NCI-H2081 treated with DMSO at 0.1 percent for 48 hours (cell line): ENCODE measurements around the gene SMOC1.

Experiments
- DNase-seq: peaks from one replicate; lab custom pipeline; 2025; lab: John Stamatoyannopoulos, UW

SMOC1 gene

GRCh38 chr14:69879175-69880043 is at the start of gene SMOC1:
Gene SMOC1 (plus strand): TSS chr14:69879416. CDS start chr14:69879679, 263 bp downstream.
- peak; percentile 79 for DNase-seq

GRCh38 chr14:69838881-69839416 is 40.3 kb upstream of the SMOC1 start:
- DNase-seq, result no peak

GRCh38 chr14:69839661-69840060 is 39.6 kb upstream of the SMOC1 start:
- no peak for DNase-seq

GRCh38 chr14:69841656-69842055 is 37.6 kb upstream of the SMOC1 start:
- peak; percentile 91 for DNase-seq

GRCh38 chr14:69842686-69843420 is 36.4 kb upstream of the SMOC1 start:
- peak; percentile 96 for DNase-seq

GRCh38 chr14:69844171-69844570 is 35.0 kb upstream of the SMOC1 start:
- no peak for DNase-seq

- no peak for DNase-seq
Observed at GRCh38 chr14:69845050-69845581, 34.1 kb upstream of the SMOC1 start.

- no peak for DNase-seq
Observed at GRCh38 chr14:69845787-69846186, 33.4 kb upstream of the SMOC1 start.

- no peak for DNase-seq
Observed at GRCh38 chr14:69848156-69848555, 31.1 kb upstream of the SMOC1 start.

GRCh38 chr14:69848903-69849391 is 30.3 kb upstream of the SMOC1 start:
- DNase-seq, result no peak

- DNase-seq, result no peak
Observed at GRCh38 chr14:69850086-69850735, 29.0 kb upstream of the SMOC1 start.

- DNase-seq, result no peak
Observed at GRCh38 chr14:69850736-69851112, 28.5 kb upstream of the SMOC1 start.

GRCh38 chr14:69852531-69853321 is 26.5 kb upstream of the SMOC1 start:
- DNase-seq, result no peak

- DNase-seq, result no peak
Observed at GRCh38 chr14:69853774-69854173, 25.4 kb upstream of the SMOC1 start.

- no peak for DNase-seq
Observed at GRCh38 chr14:69854598-69854997, 24.6 kb upstream of the SMOC1 start.

- DNase-seq, result no peak
Observed at GRCh38 chr14:69855180-69855832, 23.9 kb upstream of the SMOC1 start.

- no peak for DNase-seq
Observed at GRCh38 chr14:69858801-69859200, 20.4 kb upstream of the SMOC1 start.

GRCh38 chr14:69859591-69859990 is 19.6 kb upstream of the SMOC1 start:
- no peak for DNase-seq

- DNase-seq, result no peak
Observed at GRCh38 chr14:69860221-69860620, 19.0 kb upstream of the SMOC1 start.

- DNase-seq, result no peak
Observed at GRCh38 chr14:69861025-69861569, 18.1 kb upstream of the SMOC1 start.
